Caki2 (cell line): ENCODE data around the gene WDR90. TPM values are rescaled to one million over a fixed set of nuclear protein-coding genes. Genes with fewer than 3 reads are reported as not detected.

Experiments
- DNase-seq: peaks from one replicate; pipeline ENCODE4 v3.0.0-alpha.2; 2015; ENCODE audit warnings: low read depth
- in situ Hi-C: cut with HindIII; loops from 2 replicates; pipeline ENCODE4 v1.10.0; 2016; ENCODE audit warnings: low sequenced_read_pairs, low pct_unique_long_range_greater_than_20kb, mixed read lengths
- total RNA-seq: library from RNA; depleted of rRNA; stranded (reverse); fragments of >200 nt; shearing (Covaris generic); gene quantifications from 2 replicates; pipeline ENCODE4 v1.2.3, GENCODE V29; 2014; ENCODE audit warnings: low replicate concordance

Gene WDR90
- total RNA-seq, 1 experiment from 2014 or later: 52.7 TPM

DNA sequence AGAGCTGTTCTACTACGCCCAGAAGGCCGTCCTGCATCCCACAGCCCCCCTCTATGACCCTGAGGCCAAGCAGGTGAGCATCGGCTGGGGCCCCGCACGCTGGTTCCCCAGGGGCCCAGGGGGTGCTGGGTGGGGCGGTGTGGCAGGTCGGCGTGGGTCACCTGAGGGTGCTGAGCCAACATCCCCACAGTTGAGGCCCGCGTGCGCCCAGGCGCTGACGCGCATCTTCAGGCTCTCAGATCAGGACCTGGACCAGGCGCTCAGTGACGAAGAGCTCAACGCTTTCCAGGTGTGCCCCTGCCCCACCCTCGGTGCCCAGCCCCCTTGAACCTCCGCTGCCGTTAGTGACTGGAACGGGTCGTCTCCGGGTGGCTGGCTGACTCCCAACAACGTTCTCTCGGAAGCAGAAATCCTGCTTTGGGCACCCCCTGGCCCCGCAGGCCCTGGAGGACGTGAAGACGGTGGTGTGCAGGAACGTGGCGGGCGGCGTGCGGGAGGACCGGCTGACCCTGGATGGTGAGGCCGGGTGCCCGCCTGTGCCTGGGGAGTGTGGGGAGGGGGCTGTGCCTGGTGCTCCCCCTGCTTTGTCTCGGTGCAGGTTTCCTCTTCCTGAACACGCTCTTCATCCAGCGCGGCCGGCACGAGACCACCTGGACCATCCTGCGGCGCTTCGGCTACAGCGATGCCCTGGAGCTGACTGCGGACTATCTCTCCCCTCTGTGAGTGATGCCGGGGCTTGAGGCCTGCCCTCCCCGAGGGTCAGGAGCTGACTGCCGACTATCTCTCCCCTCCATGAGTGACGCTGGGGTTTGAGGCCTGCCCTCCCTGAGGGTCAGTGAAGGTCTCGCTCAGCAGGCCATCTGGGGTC lies 21.6 kb downstream of the WDR90 start:
- no peak for DNase-seq
- in situ Hi-C loops: no loop called here

DNA sequence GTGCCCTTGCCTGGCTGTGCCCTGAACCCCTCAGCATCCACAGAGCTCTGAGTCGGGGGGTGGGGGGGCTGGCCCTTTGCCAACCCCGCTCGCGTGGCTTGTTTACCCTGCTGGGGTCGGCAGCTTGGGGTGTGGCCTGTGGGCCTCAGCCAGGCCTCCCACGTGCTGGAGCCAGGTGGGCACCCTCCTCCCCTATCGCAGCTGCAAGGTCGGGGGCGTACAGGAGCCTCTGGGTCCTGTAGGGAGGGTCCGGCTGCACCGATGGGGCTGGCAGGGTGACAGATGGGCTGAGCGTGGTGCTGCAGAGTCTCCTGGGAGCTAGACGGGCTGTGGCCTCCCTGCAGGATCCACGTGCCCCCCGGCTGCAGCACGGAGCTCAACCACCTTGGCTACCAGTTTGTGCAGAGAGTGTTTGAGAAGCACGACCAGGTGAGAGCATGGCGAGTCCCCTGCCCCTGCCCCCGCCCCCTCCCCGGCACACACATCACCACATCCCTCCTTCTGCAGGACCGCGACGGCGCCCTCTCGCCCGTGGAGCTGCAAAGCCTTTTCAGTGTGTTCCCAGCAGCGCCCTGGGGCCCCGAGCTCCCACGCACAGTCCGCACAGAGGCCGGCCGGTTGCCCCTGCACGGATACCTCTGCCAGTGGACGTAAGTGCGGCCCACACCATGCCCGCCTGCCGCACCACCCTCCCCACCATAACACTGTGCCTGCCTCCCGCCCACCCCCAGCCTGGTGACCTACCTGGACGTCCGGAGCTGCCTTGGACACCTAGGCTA lies 22.4 kb downstream of the WDR90 start:
- in situ Hi-C loops: no loop called here
- DNase-seq: no peak

DNA sequence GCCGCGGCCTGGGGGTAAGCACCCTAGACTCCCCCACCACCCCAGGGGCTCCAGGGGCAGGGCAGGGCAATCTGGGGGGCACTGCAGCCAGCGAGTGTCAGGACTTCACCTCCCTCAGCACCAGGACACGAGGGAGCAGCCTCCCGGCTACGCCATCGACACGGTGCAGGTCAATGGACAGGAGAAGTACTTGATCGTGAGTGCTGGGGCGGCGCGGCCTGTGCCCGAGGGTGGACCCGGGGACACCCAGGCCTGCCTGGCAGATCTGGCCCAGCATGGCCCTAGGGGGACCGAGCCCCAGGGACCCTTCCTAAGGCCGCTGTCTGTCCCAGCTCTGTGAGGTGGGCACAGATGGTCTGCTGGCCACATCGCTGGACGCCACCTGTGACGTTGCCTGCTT lies 23.2 kb downstream of the WDR90 start:
- in situ Hi-C loops: no loop called here
- DNase-seq: no peak

DNA sequence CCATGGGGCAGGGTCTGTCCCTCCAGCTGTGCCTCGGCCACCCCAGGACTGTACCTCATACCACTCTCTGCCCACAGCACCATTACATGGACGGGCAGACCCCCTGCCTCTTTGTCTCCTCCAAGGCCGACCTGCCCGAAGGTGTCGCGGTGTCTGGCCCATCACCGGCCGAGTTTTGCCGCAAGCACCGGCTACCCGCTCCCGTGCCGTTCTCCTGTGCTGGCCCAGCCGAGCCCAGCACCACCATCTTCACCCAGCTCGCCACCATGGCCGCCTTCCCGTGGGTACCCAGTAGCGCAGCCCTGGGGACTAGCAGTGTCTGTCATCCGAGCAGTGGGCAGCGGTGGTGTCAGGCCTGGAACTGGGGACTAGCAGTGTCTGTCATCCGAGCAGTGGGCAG lies 23.7 kb downstream of the WDR90 start:
- no peak for DNase-seq
- in situ Hi-C loops: no loop called here

DNA sequence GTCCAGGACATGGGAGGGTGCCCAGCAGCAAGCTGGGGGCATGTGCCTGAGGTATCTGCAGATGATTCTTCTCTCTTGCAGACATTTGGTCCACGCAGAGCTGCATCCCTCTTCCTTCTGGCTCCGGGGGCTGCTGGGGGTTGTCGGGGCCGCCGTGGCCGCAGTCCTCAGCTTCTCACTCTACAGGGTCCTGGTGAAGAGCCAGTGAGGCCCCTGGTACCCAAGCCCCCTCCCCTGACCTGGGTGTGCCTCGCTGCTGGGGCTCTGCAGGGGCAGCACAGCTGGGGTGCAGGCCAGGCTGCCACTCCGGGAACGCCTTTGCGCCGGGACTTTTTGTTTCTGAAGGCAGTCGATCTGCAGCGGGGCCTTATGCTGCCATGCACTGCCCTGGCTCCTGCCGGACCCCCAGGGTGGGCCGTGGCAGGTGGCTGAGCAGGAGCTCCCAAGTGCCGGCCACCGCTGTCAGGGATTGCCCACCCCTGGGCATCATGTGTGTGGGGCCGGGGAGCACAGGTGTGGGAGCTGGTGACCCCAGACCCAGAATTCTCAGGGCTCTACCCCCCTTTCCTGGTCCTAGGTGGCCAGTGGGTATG lies 24.3 kb downstream of the WDR90 start:
- DNase-seq: no peak
- in situ Hi-C loops: no loop called here

DNA sequence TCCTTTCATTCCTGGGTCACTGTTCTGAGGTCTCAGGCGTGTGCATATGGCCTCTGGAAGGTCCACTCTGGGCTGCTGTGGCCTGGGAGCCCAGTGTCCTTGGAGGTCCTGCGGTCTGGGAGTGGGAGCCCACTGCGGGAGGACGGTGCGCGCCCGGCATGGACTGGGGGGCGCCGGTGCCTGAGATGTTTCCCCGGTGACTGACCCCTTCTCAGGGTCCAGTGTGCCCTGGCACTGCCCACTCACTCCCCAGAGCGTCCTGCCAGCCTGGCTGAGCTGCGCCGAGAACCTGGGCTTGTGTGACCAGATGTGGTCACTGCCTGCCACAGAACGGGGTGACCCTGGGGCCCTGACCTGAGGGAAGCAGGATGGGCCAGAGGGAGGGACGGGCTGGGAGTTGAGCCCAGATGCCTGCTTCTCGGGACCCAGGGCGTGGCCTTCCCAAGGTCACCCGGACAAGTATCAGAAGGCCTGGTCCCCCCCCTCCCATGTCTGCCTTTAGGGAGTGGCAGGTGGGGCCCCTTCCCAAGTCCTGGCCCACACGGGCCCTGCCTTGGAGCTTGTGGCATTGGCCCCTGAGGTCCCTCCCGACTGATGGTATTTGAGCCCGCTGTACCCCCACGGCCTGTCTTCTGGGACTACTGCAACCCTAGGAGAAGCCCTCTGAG lies 25.2 kb downstream of the WDR90 start:
- in situ Hi-C loops: no loop called here
- DNase-seq: no peak

DNA sequence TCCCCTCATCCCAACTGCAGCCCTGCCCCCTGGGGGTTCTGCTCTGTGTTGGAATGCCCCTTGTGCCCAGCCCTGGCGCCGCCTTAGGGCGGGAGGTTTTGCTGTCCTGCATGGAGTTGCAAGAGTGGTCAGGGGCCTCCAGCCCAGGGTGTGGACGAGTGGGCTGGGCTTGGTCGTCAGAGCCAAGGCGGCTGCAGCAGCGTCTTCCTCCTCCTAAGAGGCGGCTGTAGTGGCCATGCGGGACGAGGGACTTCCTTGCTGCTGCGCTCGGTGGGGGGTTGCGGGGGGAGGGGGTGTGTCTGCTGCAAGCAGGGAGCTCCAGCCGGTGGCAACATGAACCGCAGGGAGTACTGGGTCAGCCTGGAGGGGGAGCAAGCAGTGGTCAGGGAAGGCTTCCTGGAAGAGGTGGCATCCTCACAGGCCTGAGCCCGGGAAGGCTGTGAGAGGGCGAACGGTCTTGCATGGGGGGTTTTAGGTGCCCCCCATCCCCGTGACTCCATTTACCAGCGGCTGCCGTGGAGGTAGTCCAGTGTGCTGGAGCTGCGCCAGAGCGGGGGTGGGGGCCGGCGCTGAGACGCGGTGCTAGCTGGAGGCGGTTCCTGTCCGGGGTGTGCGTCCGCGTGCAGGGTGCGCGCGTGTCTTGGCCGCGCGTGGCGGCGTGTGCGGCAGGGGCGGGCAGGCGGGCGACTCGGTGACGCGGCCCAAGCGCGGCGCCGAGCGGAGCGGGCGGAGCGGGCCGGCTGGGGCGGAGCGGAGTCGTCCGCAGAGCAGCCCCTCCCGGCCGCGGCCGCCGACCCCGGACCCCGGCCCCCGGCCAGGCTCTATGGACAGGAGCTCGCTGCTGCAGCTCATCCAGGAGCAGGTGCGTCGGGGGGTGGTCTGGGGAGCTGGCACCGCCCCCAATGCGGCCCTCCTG lies 26.1 kb downstream of the WDR90 start, which contains the start of gene RHBDL1:
Gene RHBDL1 (plus strand): TSS at position 704 of the 916 bp plus-strand sequence. CDS start 120 bp downstream, at position 824.
- DNase-seq: no peak
- in situ Hi-C loops: no loop called here

DNA sequence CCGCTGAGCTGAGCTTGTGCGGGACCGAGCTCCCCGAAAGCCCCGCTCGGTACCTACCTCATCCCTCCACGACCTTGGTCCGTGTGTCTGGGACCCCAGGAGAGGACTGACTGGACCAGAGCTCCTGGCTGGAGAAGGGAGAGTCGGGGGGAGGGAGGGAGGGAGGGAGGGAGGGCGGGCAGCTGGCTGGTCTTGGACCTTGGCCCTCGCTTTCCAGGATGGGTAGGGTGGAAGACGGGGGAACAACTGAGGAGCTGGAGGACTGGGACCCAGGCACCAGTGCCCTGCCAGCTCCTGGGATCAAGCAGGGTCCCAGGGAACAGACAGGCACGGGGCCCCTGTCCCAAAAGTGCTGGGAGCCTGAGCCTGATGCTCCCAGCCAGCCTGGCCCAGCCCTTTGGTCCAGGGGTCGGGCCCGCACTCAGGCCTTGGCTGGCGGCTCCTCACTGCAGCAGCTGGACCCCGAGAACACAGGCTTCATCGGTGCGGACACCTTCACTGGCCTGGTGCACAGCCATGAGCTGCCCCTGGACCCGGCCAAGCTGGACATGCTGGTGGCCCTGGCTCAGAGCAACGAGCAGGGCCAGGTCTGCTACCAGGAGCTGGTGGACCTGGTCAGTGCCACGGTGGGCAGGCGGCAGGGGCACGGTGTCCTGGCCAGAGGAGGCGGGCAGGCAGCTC lies 26.9 kb downstream of the WDR90 start:
- in situ Hi-C loops: no loop called here
- no peak for DNase-seq

DNA sequence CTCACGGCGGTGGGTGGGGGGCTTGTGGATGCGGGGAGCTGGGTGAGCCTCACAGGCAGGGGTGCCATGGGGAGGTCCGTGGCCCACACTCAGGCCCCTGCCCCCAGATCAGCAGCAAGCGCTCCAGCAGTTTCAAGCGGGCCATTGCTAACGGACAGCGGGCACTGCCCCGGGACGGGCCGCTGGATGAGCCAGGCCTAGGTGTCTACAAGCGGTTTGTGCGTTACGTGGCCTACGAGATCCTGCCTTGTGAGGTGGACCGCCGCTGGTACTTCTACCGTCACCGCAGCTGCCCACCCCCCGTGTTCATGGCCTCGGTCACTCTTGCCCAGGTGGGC lies 27.4 kb downstream of the WDR90 start:
- in situ Hi-C loops: no loop called here

DNA sequence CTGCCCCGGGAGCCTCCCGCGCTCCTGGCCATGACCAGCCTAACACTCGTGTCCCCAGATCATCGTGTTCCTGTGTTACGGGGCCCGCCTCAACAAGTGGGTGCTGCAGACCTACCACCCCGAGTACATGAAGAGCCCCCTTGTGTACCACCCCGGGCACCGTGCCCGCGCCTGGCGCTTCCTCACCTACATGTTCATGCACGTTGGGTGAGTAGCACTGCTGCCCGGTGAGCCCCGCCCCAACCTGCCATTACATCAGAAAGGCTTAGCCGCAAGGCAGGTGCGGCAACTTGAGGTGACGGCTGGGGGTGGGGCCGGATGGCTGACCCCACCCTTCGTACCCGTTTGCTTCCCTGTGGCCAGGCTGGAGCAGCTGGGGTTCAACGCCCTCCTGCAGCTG lies 27.7 kb downstream of the WDR90 start:
- in situ Hi-C loops: no loop called here
- DNase-seq: no peak

More for the DNA sequence above, 27.4 kb downstream of the WDR90 start:
- DNase-seq: no peak

DNA sequence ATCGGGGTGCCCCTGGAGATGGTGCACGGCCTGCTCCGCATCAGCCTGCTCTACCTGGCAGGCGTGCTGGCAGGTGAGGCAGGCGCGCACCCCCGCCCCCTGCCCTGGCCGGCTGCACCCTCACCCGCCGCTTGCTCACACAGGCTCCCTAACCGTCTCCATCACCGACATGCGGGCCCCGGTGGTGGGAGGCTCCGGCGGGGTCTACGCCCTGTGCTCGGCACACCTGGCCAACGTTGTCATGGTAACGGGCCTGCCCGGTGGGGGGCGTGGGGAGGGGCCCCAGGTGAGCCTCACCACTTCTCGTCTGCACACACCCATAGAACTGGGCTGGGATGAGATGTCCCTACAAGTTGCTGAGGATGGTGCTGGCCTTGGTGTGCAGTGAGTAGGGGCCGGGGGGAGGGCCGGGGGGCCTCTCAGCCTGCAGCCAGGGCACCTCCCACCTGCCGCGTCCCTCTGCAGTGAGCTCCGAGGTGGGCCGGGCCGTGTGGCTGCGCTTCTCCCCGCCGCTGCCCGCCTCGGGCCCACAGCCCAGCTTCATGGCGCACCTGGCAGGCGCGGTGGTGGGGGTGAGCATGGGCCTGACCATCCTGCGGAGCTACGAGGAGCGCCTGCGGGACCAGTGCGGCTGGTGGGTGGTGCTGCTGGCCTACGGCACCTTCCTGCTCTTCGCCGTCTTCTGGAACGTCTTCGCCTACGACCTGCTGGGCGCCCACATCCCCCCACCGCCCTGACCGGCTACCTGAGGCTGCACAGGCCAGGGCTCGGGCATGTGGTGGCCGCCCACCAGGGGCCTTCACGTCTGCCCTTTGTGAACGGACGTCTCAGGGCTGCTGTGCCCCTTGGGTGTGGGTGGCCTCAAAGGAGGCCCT lies 28.4 kb downstream of the WDR90 start:
- DNase-seq: no peak
- in situ Hi-C loops: no loop called here

DNA sequence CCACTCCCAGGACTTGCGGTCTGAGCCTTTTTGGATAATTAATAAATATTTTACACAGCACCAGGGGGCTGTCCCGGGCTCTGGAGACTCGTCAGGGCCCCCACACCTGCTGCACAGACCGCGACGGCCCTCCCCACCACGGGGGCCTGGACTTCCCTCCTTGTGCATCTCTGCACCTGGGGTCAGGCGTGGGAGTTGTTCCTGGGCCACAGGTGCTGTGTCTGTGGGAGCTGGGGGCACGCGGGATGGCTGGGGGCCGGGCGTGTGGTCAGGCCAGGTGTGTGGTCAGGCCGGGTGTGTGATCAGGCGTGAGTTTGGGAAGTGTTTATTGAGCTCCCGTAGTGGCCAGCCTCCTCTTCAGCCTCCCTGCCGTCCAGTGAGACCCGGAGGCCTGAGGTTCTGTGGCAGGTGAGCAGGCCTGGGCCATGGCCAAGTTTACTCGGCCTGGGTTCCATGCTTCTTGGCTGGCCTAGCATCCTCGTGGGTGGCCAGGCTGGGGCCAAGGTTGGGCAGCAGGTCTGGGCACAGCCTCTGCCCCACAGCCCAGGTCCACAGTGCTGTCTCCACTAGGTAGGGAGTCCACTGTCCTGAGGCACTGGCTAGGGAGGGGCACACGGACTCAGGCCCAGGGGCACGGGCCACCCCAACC lies 29.2 kb downstream of the WDR90 start:
- DNase-seq: no peak
- in situ Hi-C loops: no loop called here

DNA sequence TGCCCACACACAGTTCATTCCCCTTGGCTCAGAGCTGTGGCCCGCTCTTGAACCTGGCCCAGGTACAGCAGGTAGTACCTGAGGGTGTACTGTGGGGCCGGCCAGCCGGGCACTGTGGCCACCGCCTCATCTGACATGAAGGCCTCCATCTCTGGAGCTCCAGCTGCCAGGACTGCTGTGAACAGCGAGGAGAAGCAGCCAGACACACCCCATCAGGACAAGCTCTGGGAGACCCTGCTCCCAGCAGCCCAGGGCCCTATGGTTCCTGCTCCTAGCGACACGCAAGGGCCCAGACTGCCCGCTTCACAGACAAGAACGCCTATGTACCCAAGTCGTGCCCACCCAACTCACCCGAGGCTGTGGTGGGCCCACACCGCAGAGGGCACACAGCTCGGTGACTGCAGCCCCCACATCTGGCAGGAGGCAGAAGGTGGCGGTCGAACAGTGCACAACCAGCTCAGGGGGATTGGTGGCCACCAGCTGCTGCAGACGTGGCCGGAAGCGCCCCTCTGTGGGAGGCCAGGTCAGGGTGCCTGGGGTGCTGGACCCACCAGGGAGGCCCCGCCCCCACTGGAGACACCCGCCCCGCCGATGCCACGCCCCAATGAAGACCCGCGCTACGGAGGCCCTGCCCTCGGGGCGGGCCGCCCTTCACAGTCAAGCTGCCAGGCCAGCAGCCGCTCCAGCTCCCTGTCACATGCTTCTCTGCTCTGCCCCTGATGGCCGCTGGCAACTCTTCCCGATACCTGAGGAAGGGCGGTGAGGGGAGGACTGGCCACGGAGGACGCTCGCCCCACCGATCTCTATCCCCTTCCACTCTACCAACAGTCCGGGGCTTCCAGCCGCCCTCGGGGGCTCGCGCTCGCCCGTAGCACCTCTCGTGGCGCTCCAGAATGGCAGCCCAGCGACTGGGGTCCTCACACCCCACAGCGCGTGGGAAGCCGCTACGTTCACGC lies 30.0 kb downstream of the WDR90 start:
- in situ Hi-C loops: no loop called here
- DNase-seq: peak; percentile 93

DNA sequence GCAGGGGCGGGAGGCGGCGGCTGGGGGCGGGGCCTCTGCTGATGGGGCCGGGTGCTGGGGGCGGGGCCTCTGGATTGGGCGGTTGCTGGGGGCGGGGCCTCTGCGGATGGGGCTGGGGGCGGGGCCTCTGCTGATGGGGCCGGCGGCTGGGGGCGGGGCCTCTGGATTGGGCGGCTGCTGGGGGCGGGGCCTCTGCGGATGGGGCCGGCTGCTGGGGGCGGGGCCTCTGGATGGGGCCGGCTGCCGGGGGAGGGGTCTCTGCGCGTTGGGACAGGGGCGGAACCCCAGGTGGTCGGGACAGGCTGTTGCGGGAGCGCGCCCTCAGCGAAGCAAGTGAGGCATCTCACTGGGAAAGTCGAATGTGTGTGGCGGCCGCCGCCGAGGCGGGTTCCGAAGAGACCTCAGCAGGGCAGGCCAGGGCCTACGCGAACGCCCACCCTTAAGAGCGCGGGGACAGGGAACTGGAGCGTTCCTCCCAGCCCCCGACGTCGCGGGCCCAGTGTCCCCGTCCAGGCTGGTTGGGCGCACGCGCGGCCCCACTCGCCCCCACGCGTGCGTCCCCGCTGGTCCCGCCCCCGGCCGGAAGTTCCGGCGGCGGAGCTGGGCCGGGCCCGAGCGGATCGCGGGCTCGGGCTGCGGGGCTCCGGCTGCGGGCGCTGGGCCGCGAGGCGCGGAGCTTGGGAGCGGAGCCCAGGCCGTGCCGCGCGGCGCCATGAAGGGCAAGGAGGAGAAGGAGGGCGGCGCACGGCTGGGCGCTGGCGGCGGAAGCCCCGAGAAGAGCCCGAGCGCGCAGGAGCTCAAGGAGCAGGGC lies 30.9 kb downstream of the WDR90 start, which contains the start of gene STUB1:
Gene STUB1 (plus strand): TSS at position 597 of the 811 bp plus-strand sequence. CDS start 116 bp downstream, at position 713.
- peak; percentile 92 for DNase-seq
- in situ Hi-C loops: no loop called here
